ENCODE data around the gene FXYD6. TPM values are rescaled to one million over a fixed set of nuclear protein-coding genes. Genes with fewer than 3 reads are reported as not detected.

FXYD6 gene
- total RNA-seq, 1 donor from 2014 or later, result 0.99 TPM

GRCh38 chr11:117806846-117807245, 69.6 kb downstream of the FXYD6 start:
- DNase-seq (ENCODE audit: extremely low spot score, unreplicated experiment), result no peak
- Mint-ChIP-seq H3K27ac (ENCODE audit: unreplicated experiment) (no peak overlapping the region), H3K36me3 (ENCODE audit: unreplicated experiment) (no peaks in the 10 kb centered on the region), H3K9me3 (ENCODE audit: unreplicated experiment) (no peaks in the 10 kb centered on the region), H3K4me1 (ENCODE audit: unreplicated experiment) (peaks cover 9% of the 10 kb centered on the region), H3K27me3 (ENCODE audit: unreplicated experiment) (peaks cover 34% of the 10 kb centered on the region), H3K4me3 (ENCODE audit: unreplicated experiment) (no peak overlapping the region)
- no peak for TF ChIP-seq CTCF (IDR thresholded peaks at IDR 0.05)

- peaks cover 9% of the 10 kb centered on the region for H3K4me1 Mint-ChIP-seq (ENCODE audit: unreplicated experiment)
- no peak for DNase-seq (ENCODE audit: extremely low spot score, unreplicated experiment)
- H3K27me3 Mint-ChIP-seq (ENCODE audit: unreplicated experiment), result peaks cover 36% of the 10 kb centered on the region
- no peak overlapping the region for H3K4me3 Mint-ChIP-seq (ENCODE audit: unreplicated experiment)
- no peak overlapping the region for H3K27ac Mint-ChIP-seq (ENCODE audit: unreplicated experiment)
- H3K36me3 Mint-ChIP-seq (ENCODE audit: unreplicated experiment), result no peaks in the 10 kb centered on the region
- no peak for TF ChIP-seq CTCF (IDR thresholded peaks at IDR 0.05)
- no peaks in the 10 kb centered on the region for H3K9me3 Mint-ChIP-seq (ENCODE audit: unreplicated experiment)
Measured at GRCh38 chr11:117805045-117805444, 71.4 kb downstream of the FXYD6 start.

- Mint-ChIP-seq H3K4me3 (ENCODE audit: unreplicated experiment) (no peak overlapping the region), H3K27me3 (ENCODE audit: unreplicated experiment) (peaks cover 41% of the 10 kb centered on the region), H3K36me3 (ENCODE audit: unreplicated experiment) (no peaks in the 10 kb centered on the region), H3K9me3 (ENCODE audit: unreplicated experiment) (no peaks in the 10 kb centered on the region), H3K4me1 (ENCODE audit: unreplicated experiment) (peaks cover 2% of the 10 kb centered on the region), H3K27ac (ENCODE audit: unreplicated experiment) (no peak overlapping the region)
- DNase-seq (ENCODE audit: extremely low spot score, unreplicated experiment), result no peak
- no peak for TF ChIP-seq CTCF (IDR thresholded peaks at IDR 0.05)
Measured at GRCh38 chr11:117803896-117804295, 72.6 kb downstream of the FXYD6 start.

GRCh38 chr11:117799634-117800033, 76.8 kb downstream of the FXYD6 start:
- H3K4me1 Mint-ChIP-seq (ENCODE audit: unreplicated experiment), result peaks cover 4% of the 10 kb centered on the region
- H3K27ac Mint-ChIP-seq (ENCODE audit: unreplicated experiment), result no peak overlapping the region
- peaks cover 3% of the 10 kb centered on the region for H3K36me3 Mint-ChIP-seq (ENCODE audit: unreplicated experiment)
- TF ChIP-seq CTCF (IDR thresholded peaks at IDR 0.05), result no peak
- no peaks in the 10 kb centered on the region for H3K9me3 Mint-ChIP-seq (ENCODE audit: unreplicated experiment)
- DNase-seq (ENCODE audit: extremely low spot score, unreplicated experiment), result no peak
- H3K4me3 Mint-ChIP-seq (ENCODE audit: unreplicated experiment), result no peak overlapping the region
- H3K27me3 Mint-ChIP-seq (ENCODE audit: unreplicated experiment), result peaks cover 60% of the 10 kb centered on the region

GRCh38 chr11:117796872-117797529, 79.5 kb downstream of the FXYD6 start, which contains the start of gene DSCAML1:
TSS of gene DSCAML1 (minus strand) at chr11:117797216. CDS start at chr11:117797079, 137 bp downstream.
- peaks cover 3% of the 10 kb centered on the region for H3K36me3 Mint-ChIP-seq (ENCODE audit: unreplicated experiment)
- H3K27me3 Mint-ChIP-seq (ENCODE audit: unreplicated experiment), result peaks cover 73% of the 10 kb centered on the region
- H3K9me3 Mint-ChIP-seq (ENCODE audit: unreplicated experiment), result no peaks in the 10 kb centered on the region
- no peak for TF ChIP-seq CTCF (IDR thresholded peaks at IDR 0.05)
- H3K27ac Mint-ChIP-seq (ENCODE audit: unreplicated experiment), result no peak within 1 kb of the TSS
- no peak within 1 kb of the TSS for H3K4me3 Mint-ChIP-seq (ENCODE audit: unreplicated experiment)
- no peak for DNase-seq (ENCODE audit: extremely low spot score, unreplicated experiment)
- H3K4me1 Mint-ChIP-seq (ENCODE audit: unreplicated experiment), result peaks cover 4% of the 10 kb centered on the region
